ENCODE results near the gene ADGRF1.

The ADGRF1 gene

DNA sequence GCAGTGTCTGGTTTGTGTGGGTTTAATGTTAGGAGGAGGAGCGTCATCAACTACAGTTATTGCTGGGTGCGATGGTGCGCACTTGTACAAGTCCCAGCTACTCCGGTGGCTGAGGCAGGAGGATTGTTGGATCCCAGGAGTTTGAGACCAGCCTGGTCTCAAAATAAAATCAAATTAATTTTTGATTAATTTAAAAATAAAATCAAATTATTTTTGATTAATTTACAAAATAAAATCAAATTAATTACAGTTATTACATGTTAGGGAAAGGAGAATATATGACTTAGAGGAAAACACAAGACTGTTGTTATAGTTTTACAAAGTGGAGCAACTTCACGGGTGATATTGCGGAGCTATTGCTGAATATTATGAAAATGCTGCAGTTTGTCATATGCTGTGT is 85.7 kb downstream of the ADGRF1 start:
- DNase-seq (ENCODE audit: insufficient read length, low spot score) = no peak
- no peak for TF ChIP-seq CTCF (IDR thresholded peaks at IDR 0.05; ENCODE audit: insufficient read depth, missing control alignments)

DNA sequence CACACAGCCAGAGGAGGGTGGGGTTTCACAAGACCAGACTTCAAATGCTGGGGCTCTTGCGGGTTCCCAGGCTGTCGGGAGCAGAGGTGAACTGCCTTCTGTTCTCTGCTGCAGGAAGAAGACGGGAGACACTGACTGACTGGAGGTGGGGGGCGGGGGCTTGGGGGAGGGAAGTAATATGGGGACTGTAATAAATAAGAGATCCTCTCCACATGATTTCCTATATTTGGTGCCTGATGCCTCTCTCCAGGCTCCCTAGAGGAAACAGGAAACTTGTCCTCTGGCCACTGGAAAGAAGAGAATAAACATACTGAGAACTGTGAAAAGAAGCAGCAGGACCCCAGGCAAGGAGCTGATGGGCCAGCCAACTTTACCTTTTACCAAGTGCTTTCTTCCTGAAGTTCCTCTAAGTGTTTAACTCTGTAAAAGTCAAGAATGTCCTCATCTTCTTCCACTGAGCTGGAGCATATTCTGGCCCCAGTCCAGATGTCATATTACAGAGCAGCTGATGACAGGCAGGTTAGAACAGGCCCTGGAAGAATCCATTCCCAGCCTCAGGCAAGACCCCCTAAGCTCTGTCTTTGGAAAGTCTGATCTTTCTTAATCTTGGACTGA is 87.2 kb downstream of the ADGRF1 start:
- FAIRE-seq = no peak
- TF ChIP-seq CTCF (IDR thresholded peaks at IDR 0.05; ENCODE audit: insufficient read depth, missing control alignments) = no peak
- DNase-seq (ENCODE audit: insufficient read length, low spot score) = no peak

More for the DNA sequence above, 85.7 kb downstream of the ADGRF1 start:
- FAIRE-seq = no peak

GRCh38 chr6:46953921-46954320 is 88.2 kb downstream of the ADGRF1 start:
- TF ChIP-seq CTCF (IDR thresholded peaks at IDR 0.05; ENCODE audit: insufficient read depth, missing control alignments) = no peak
- no peak for DNase-seq (ENCODE audit: insufficient read length, low spot score)
- no peak for FAIRE-seq

GRCh38 chr6:46949632-46950280 is 92.4 kb downstream of the ADGRF1 start:
- no peak for DNase-seq (ENCODE audit: insufficient read length, low spot score)
- FAIRE-seq = no peak
- TF ChIP-seq CTCF (IDR thresholded peaks at IDR 0.05; ENCODE audit: insufficient read depth, missing control alignments) = no peak

- no peak for FAIRE-seq
- DNase-seq (ENCODE audit: insufficient read length, low spot score) = no peak
- no peak for TF ChIP-seq CTCF (IDR thresholded peaks at IDR 0.05; ENCODE audit: insufficient read depth, missing control alignments)
Observed at GRCh38 chr6:46948699-46949098, 93.4 kb downstream of the ADGRF1 start.
